OCI-LY7 (cell line): ENCODE results near the gene INSIG1. TPM values are rescaled to one million over a fixed set of nuclear protein-coding genes. Genes with fewer than 3 reads are reported as not detected.

Source experiments
- BruUV-seq: library from RNA; stranded (reverse); fragments of 400-500 nt; replicated peaks from 2 replicates; lab custom pipeline; 2021; lab: Mats Ljungman, UMichigan
- CTCF ChIA-PET: fragments of 300-600 bp; sonication (Branson Sonifier 250); formaldehyde crosslinking; loops from one replicate; lab custom pipeline; 2022; ENCODE audit warnings: antibody characterized with exemption; ENCODE audit not compliant: unreplicated experiment; lab: Charles Lee
- POLR2A ChIA-PET: fragments of 300-600 bp; sonication (Branson Sonifier 250); formaldehyde crosslinking; loops from one replicate; lab custom pipeline; 2022; ENCODE audit warnings: antibody characterized with exemption; lab: Charles Lee
- DNase-seq: peaks from one replicate; pipeline ENCODE4 v3.0.0-alpha.2; 2015; ENCODE audit warnings: low spot score
- H2AFZ ChIP-seq: fragments of 200-600 bp; sonication (generic), shearing (Covaris generic); 2 replicates; pipeline ENCODE4 v1.6.1; 2014; ENCODE audit warnings: mild to moderate bottlenecking, antibody characterized with exemption, low read length, moderate library complexity
- H3K27ac ChIP-seq: fragments of 200-600 bp; sonication (generic); 2 replicates; pipeline ENCODE4 v1.5.1; 2014; ENCODE audit warnings: mixed run types, low read depth, mild to moderate bottlenecking, moderate library complexity, low read length, inconsistent platforms; ENCODE audit not compliant: poor library complexity, severe bottlenecking
- H3K36me3 ChIP-seq: fragments of 200-600 bp; sonication (generic); 2 replicates; pipeline ENCODE4 v1.6.1; 2014; ENCODE audit warnings: mild to moderate bottlenecking, antibody characterized with exemption, low read length, moderate library complexity, mixed read lengths; ENCODE audit not compliant: insufficient read depth
- H3K4me1 ChIP-seq: fragments of 200-600 bp; sonication (generic); 2 replicates; pipeline ENCODE4 v1.5.1; 2014; ENCODE audit warnings: mild to moderate bottlenecking, low read length; ENCODE audit not compliant: insufficient read depth, poor library complexity, severe bottlenecking
- H3K4me2 ChIP-seq: fragments of 200-600 bp; sonication (generic); 2 replicates; pipeline ENCODE4 v1.6.1; 2014; ENCODE audit warnings: mild to moderate bottlenecking, low read length
- H3K4me3 ChIP-seq: fragments of 200-600 bp; sonication (generic); 2 replicates; pipeline ENCODE4 v1.5.1; 2014; ENCODE audit warnings: mild to moderate bottlenecking, low read depth, low read length; ENCODE audit not compliant: poor library complexity, severe bottlenecking
- H3K79me2 ChIP-seq: fragments of 200-600 bp; sonication (generic); 2 replicates; pipeline ENCODE4 v1.6.1; 2016; ENCODE audit warnings: low read depth, mild to moderate bottlenecking, low read length, moderate library complexity, mixed read lengths; ENCODE audit not compliant: insufficient read depth
- H3K9me2 ChIP-seq: fragments of 200-600 bp; sonication (generic); 2 replicates; pipeline ENCODE4 v1.6.1; 2016; ENCODE audit warnings: mild to moderate bottlenecking, low read length, mixed read lengths; ENCODE audit not compliant: insufficient read depth
- H3K9me3 ChIP-seq: fragments of 200-600 bp; sonication (generic); 2 replicates; pipeline ENCODE4 v1.6.1; 2014; ENCODE audit warnings: mild to moderate bottlenecking, mixed run types, low read length, mixed read lengths
- H4K20me1 ChIP-seq: fragments of 200-600 bp; sonication (generic); 2 replicates; pipeline ENCODE4 v1.6.1; 2014; ENCODE audit warnings: mild to moderate bottlenecking, antibody characterized with exemption, low read length, moderate library complexity, mixed read lengths; ENCODE audit not compliant: insufficient read depth
- CTCF ChIP-seq: fragments of 200-600 bp; sonication (generic); conservative IDR thresholded peaks from 2 replicates; pipeline ENCODE4 v1.5.1; 2014; ENCODE audit warnings: mild to moderate bottlenecking, antibody characterized with exemption, low read length, moderate library complexity, mixed read lengths
- EZH2phosphoT487 ChIP-seq: fragments of 200-600 bp; sonication (generic); IDR thresholded peaks from 2 replicates; pipeline ENCODE4 v1.6.1; 2018; ENCODE audit warnings: low read depth, borderline replicate concordance, mild to moderate bottlenecking, mixed run types, antibody characterized with exemption, low read length, moderate library complexity, mixed read lengths
- intact Hi-C: fragments of 100-400 bp; cut with micrococcal nuclease; formaldehyde crosslinking; loops from one replicate; pipeline ENCODE4 v1.10.0; 2022; ENCODE audit not compliant: unreplicated experiment
- total RNA-seq, 2 experiments: library from RNA; depleted of rRNA in 1 of 2; stranded (reverse); fragments of >200 nt in 1 of 2; shearing (Covaris generic) in 1 of 2; gene quantifications; 2 replicates each; pipeline ENCODE4 v1.2.3, GENCODE V29; 2014 to 2022

INSIG1 gene
- total RNA-seq, 2 experiments from 2014 or later: 122 to 164 TPM

GRCh38 chr7:155303039-155303593 lies 5.4 kb downstream of the INSIG1 start:
- no peak for DNase-seq
- Histone ChIP-seq H3K9me3 (no peaks in the 10 kb centered on the region), H3K79me2 (peaks cover 52% of the 10 kb centered on the region), H3K9me2 (no peaks in the 10 kb centered on the region), H3K4me1 (peaks cover 23% of the 10 kb centered on the region), H3K4me3 (no peak overlapping the region), H3K4me2 (no peak overlapping the region), H3K36me3 (peaks cover 89% of the 10 kb centered on the region), H2AFZ (no peak overlapping the region), H4K20me1 (peaks cover 47% of the 10 kb centered on the region), H3K27ac (no peak overlapping the region)
- intact Hi-C loops: no loop called here
- BruUV-seq: no TSS peak
- CTCF ChIA-PET: no interaction called here
- TF ChIP-seq EZH2phosphoT487: no peak
- no peak for TF ChIP-seq CTCF
- POLR2A ChIA-PET: interaction anchor here (0.5 to 0.7 kb wide), 3 partner anchors 9 to 178 kb away, joined by 3 to 5 read pairs (median 3); no protein-coding TSS in a partner anchor

DNA sequence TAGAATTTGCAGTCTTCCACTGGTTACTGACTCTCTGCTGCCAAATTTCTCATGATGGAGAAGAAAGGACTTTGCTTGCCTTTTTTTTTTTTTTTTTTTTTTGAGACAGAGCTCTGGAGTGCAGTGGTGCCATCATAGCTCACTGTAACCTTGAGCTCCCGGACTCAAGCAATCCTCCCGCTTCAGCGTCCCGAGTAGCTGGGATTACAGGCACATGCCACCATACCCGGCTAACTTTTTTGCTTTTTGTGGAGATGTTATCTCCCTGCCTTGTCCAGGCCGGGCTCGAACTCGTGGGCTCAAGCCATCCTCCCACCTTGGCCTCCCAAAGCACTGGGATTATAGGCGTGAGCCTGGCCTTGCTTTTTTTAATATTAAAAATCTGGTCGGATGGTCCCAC lies 6.2 kb downstream of the INSIG1 start:
- DNase-seq: no peak
- H3K27ac ChIP-seq: no peak overlapping the region
- H3K9me3 ChIP-seq: no peaks in the 10 kb centered on the region
- peaks cover 96% of the 10 kb centered on the region for H3K36me3 ChIP-seq
- no peak overlapping the region for H3K4me3 ChIP-seq
- peaks cover 47% of the 10 kb centered on the region for H4K20me1 ChIP-seq
- ChIA-PET POLR2A (interaction anchor here (0.5 to 0.9 kb wide), 5 partner anchors 10 to 448 kb away, joined by 3 to 7 read pairs (median 3); no protein-coding TSS in a partner anchor), CTCF (no interaction called here)
- H3K4me1 ChIP-seq: peaks cover 23% of the 10 kb centered on the region
- H3K79me2 ChIP-seq: peaks cover 46% of the 10 kb centered on the region
- no TSS peak for BruUV-seq
- H2AFZ ChIP-seq: no peak overlapping the region
- H3K4me2 ChIP-seq: no peak overlapping the region
- H3K9me2 ChIP-seq: no peaks in the 10 kb centered on the region
- intact Hi-C loops: no loop called here
- TF ChIP-seq EZH2phosphoT487 (no peak), CTCF (no peak)

DNA sequence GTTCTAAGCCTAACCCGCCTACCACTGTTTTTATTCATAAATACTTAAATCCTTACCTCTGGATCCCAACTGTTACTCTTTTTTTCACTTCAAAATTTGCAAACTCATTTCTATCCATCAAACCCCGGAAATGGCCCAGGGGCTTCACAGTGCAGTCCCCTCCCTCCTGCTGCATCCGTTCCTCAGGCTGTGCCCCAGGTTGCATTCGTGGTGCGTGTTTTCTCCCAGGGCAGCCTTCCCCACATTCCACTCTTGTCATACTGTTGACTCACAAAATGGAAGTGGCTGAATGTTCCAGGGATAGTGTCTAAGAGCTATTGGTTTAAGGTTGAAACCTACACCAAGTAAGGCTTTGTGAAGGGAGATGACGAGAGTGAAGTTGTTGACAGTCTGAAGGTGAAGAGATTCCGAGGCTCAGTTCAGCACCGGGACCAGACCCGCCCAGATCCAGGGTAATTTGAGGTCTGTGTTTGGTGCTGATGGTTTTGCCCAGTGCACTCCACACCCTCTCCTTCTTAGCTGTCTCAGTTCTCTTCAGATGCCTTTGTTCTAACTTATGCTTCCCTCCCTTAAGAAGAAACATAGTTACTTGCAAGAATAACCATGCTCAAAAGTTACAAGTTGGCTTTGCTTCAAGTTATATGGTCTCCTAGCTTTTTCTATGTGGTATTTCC lies 7.7 kb downstream of the INSIG1 start:
- TF ChIP-seq CTCF: no peak
- TF ChIP-seq EZH2phosphoT487: no peak
- Histone ChIP-seq H4K20me1 (peaks cover 34% of the 10 kb centered on the region), H2AFZ (no peak overlapping the region), H3K79me2 (peaks cover 32% of the 10 kb centered on the region), H3K4me3 (no peak overlapping the region), H3K4me2 (no peak overlapping the region), H3K9me2 (no peaks in the 10 kb centered on the region), H3K4me1 (peaks cover 12% of the 10 kb centered on the region), H3K27ac (no peak overlapping the region), H3K36me3 (peaks cover 98% of the 10 kb centered on the region), H3K9me3 (no peaks in the 10 kb centered on the region)
- ChIA-PET CTCF (no interaction called here), POLR2A (interaction anchor here (0.6 to 1.1 kb wide), 2 partner anchors 9 to 71 kb away, joined by 3 to 4 read pairs; no protein-coding TSS in a partner anchor)
- no peak for DNase-seq
- BruUV-seq: no TSS peak
- intact Hi-C loops: no loop called here
